Gastrocnemius medialis (tissue), 4 donors: Measurements from ENCODE around the gene CXCR2. TPM values are rescaled to one million over a fixed set of nuclear protein-coding genes. Genes with fewer than 3 reads are reported as not detected.
A peak's percentile ranks its signal among the peaks of the same experiment; 100 is the strongest.

ENCODE experiments used
- ATAC-seq, 2 donors: fragments of 150-250 bp; one replicate each; pipeline ENCODE4 v1.9.1; 2016
- DNase-seq, 2 donors: peaks; one replicate each; pipeline ENCODE4 v3.0.0-alpha.2; 2019
- H3K27ac ChIP-seq, 4 donors: fragments of 200-600 bp; sonication (generic); 1 replicate in 1 of 4; 2 replicates in 3 of 4; pipeline ENCODE4 v1.5.1; 2016 to 2018; ENCODE audit warnings: mild to moderate bottlenecking in 2 of 4, moderate library complexity in 1 of 4
- H3K27me3 ChIP-seq, 3 donors: fragments of 200-600 bp; sonication (generic) in 2 of 3; 1 replicate in 1 of 3; 2 replicates in 2 of 3; pipeline versions ENCODE4 v1.5.1 to v1.6.0; 2016 to 2019; ENCODE audit warnings: mild to moderate bottlenecking in 1 of 3, moderate library complexity in 1 of 3
- H3K36me3 ChIP-seq, 2 donors: fragments of 200-600 bp; sonication (generic) in 1 of 2; one replicate each; pipeline ENCODE4 v1.5.1; 2017 to 2018
- H3K4me1 ChIP-seq, 2 donors: fragments of 200-600 bp; sonication (generic) in 1 of 2; one replicate each; pipeline ENCODE4 v1.5.1; 2016 to 2017; ENCODE audit warnings: mild to moderate bottlenecking in 2 of 2
- H3K4me3 ChIP-seq, 4 donors: fragments of 200-600 bp; sonication (generic) in 3 of 4; 1 replicate in 1 of 4; 2 replicates in 3 of 4; pipeline ENCODE4 v1.5.1; 2016 to 2019; ENCODE audit warnings: mild to moderate bottlenecking in 2 of 4
- H3K9me3 ChIP-seq, 3 donors: fragments of 200-600 bp; sonication (generic) in 2 of 3; 1 replicate in 1 of 3; 2 replicates in 2 of 3; pipeline ENCODE4 v1.5.1; 2016 to 2019
- POLR2A ChIP-seq, 2 donors: fragments of 450-650 bp; IDR thresholded peaks; one replicate each; pipeline ENCODE4 v1.6.1; 2017; ENCODE audit warnings: antibody characterized with exemption in 2 of 2, mild to moderate bottlenecking in 2 of 2, moderate library complexity in 2 of 2
- in situ Hi-C, 4 donors: fragments of 200-750 bp; cut with MboI; loops; one replicate each; pipeline versions ENCODE4 v1.15.0 to v1.8.0; 2017; ENCODE audit warnings: low sequenced_read_pairs in 4 of 4
- intact Hi-C: fragments of 100-400 bp; cut with DNase I; formaldehyde crosslinking; loops from one replicate; pipeline ENCODE4 v1.15.1; 2023; ENCODE audit warnings: low total_unique reads
- total RNA-seq, 4 donors: library from RNA; depleted of rRNA; stranded (reverse); fragments of >200 nt; gene quantifications; one replicate each; pipeline versions ENCODE4 v1.1.0 to v1.2.3, GENCODE V29; 2016
- TF ChIP-seq, protein P1 (sequence below), 5 experiments: fragments of 450-650 bp in 3 of 5; fragments of 200-600 bp in 2 of 5; sonication (generic) in 2 of 5; IDR thresholded peaks in 4 of 5; conservative IDR thresholded peaks in 1 of 5; 1 replicate in 4 of 5; 2 replicates in 1 of 5; pipeline ENCODE4 v1.5.1; 2016 to 2019; ENCODE audit warnings: antibody characterized with exemption in 5 of 5, mild to moderate bottlenecking in 3 of 5, moderate library complexity in 3 of 5

Gene CXCR2
- total RNA-seq, 4 donors from 2014 or later = 0.07 to 0.61 (median 0.26) TPM; not detected in 1

GRCh38 chr2:218179782-218180181, 54.0 kb downstream of the CXCR2 start:
- DNase-seq (no peak), ATAC-seq (no peak)
- intact Hi-C loops (no loop called here), in situ Hi-C loops (loop anchor here in 3 of 4 donors (10.0 to 25.0 kb wide), 3 partner anchors 75 to 183 kb away; partner anchors contain the start of genes CATIP (in 1 of the 3) and GPBAR1 (in 1 of the 3))
- Histone ChIP-seq H3K9me3 (no peaks in the 10 kb centered on the region), H3K27me3 (no peaks in the 10 kb centered on the region), H3K4me1 (no peaks in the 10 kb centered on the region), H3K4me3 (no peak overlapping the region), H3K27ac (no peak overlapping the region), H3K36me3 (no peaks in the 10 kb centered on the region)
- TF ChIP-seq POLR2A (IDR thresholded peaks at IDR 0.05) = no peak
- TF ChIP-seq, protein P1, sequence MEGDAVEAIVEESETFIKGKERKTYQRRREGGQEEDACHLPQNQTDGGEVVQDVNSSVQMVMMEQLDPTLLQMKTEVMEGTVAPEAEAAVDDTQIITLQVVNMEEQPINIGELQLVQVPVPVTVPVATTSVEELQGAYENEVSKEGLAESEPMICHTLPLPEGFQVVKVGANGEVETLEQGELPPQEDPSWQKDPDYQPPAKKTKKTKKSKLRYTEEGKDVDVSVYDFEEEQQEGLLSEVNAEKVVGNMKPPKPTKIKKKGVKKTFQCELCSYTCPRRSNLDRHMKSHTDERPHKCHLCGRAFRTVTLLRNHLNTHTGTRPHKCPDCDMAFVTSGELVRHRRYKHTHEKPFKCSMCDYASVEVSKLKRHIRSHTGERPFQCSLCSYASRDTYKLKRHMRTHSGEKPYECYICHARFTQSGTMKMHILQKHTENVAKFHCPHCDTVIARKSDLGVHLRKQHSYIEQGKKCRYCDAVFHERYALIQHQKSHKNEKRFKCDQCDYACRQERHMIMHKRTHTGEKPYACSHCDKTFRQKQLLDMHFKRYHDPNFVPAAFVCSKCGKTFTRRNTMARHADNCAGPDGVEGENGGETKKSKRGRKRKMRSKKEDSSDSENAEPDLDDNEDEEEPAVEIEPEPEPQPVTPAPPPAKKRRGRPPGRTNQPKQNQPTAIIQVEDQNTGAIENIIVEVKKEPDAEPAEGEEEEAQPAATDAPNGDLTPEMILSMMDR (IDR thresholded peaks at IDR 0.05 in 4 of 5, conservative IDR thresholded peaks at IDR 0.05 in 1 of 5) = no peak

DNA sequence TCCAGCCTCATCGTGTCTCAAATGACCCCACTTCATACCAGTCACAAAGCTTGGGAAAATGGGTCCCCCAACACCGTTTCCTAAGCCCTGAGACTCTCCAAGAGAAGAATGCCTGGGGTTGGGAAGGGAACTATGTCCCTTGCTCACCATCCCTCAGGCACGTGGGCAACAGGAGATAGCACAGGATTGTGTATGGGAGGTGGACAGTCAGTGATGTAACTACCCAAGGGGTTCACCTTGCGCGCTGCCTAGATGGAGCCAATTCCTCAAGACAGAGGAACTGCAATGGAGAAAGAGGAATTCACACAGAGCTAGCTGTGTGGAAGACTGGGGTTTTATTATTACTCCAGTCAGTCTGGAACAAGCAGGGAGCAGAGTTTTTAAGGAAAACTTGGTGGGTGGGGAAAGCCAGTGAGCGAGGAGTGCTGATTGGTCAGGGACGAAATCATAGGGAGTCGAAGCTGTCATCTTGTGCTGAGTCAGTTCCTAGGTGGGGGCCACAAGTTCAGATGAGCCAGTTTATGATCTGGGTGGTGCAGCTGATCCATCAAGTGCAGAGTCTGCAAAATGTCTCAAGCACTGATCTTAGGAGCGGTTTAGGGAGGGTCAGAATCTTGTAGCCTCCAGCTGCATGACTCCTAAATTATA, 54.8 kb downstream of the CXCR2 start:
- no peak for DNase-seq
- Histone ChIP-seq H3K4me1 (no peaks in the 10 kb centered on the region), H3K36me3 (no peaks in the 10 kb centered on the region), H3K27me3 (no peaks in the 10 kb centered on the region), H3K4me3 (no peak overlapping the region), H3K9me3 (no peaks in the 10 kb centered on the region), H3K27ac (no peak overlapping the region)
- intact Hi-C loops = no loop called here
- ATAC-seq = no peak
- TF ChIP-seq, protein P1 (IDR thresholded peaks at IDR 0.05 in 4 of 5, conservative IDR thresholded peaks at IDR 0.05 in 1 of 5) = no peak
- TF ChIP-seq POLR2A (IDR thresholded peaks at IDR 0.05) = no peak
- in situ Hi-C loops = loop anchor here in 3 of 4 donors (10.0 to 25.0 kb wide), 3 partner anchors 74 to 182 kb away; partner anchors contain the start of genes CATIP (in 1 of the 3) and GPBAR1 (in 1 of the 3)

GRCh38 chr2:218184331-218184730, 58.5 kb downstream of the CXCR2 start:
- ATAC-seq (no peak), DNase-seq (no peak)
- H3K4me1 ChIP-seq = peaks cover 11 to 14% of the 10 kb centered on the region in 2 donors
- no peaks in the 10 kb centered on the region for H3K27me3 ChIP-seq
- no peaks in the 10 kb centered on the region for H3K36me3 ChIP-seq
- TF ChIP-seq, protein P1 (IDR thresholded peaks at IDR 0.05 in 4 of 5, conservative IDR thresholded peaks at IDR 0.05 in 1 of 5) = no peak
- no peak for TF ChIP-seq POLR2A (IDR thresholded peaks at IDR 0.05)
- H3K9me3 ChIP-seq = no peaks in the 10 kb centered on the region
- intact Hi-C loops (no loop called here), in situ Hi-C loops (loop anchor here in 3 of 4 donors (10.0 to 25.0 kb wide), 3 partner anchors 70 to 178 kb away; partner anchors contain the start of genes CATIP (in 1 of the 3) and GPBAR1 (in 1 of the 3))
- no peak overlapping the region for H3K27ac ChIP-seq
- no peak overlapping the region for H3K4me3 ChIP-seq

DNA sequence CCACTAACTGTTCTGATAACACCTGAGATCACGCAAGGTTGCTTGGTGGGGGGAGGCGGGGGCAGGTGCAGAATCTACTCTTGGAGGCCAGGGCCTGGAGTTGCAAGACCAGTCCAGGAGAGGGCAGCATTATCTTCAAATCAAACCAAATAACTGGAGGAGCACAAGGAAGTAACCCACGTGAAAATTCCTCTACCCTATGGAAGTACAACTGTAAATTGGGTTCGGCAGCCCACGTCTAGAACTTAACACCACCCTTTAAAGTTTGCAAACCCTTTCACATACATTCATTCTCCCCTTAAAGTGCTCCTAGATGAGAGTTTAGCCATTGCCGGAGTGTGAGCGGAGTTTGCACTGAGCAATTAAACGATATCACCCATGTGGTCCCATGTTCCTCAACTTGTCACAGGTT, 60.5 kb downstream of the CXCR2 start:
- in situ Hi-C loops = loop anchor here in 3 of 4 donors (10.0 to 25.0 kb wide), 3 partner anchors 68 to 176 kb away; partner anchors contain the start of genes CATIP (in 1 of the 3) and GPBAR1 (in 1 of the 3)

More for the DNA sequence above, 60.5 kb downstream of the CXCR2 start:
- intact Hi-C loops = loop anchor here (2.0 to 5.0 kb wide), 3 partner anchors 30 to 86 kb away; partner anchors contain the start of genes AAMP, ARPC2 and PNKD
- H3K27ac ChIP-seq = peak overlapping the region in 3 of 4 donors; percentile 8 to 58 (median 10)
- no peak for TF ChIP-seq POLR2A (IDR thresholded peaks at IDR 0.05)
- TF ChIP-seq, protein P1 (IDR thresholded peaks at IDR 0.05 in 4 of 5, conservative IDR thresholded peaks at IDR 0.05 in 1 of 5) = peak; percentile 67 to 87 (median 83)
- H3K27me3 ChIP-seq = no peaks in the 10 kb centered on the region
- no peak overlapping the region for H3K4me3 ChIP-seq
- ATAC-seq (peak; percentile 94 to 98), DNase-seq (peak; percentile 22 to 69)
- H3K36me3 ChIP-seq = no peaks in the 10 kb centered on the region
- H3K9me3 ChIP-seq = no peaks in the 10 kb centered on the region
- H3K4me1 ChIP-seq = peaks cover 11 to 14% of the 10 kb centered on the region in 2 donors

Other genes starting within 250 kb of the CXCR2 start
- 100 to 1,000 TPM; 407 to 670 (median 484) TPM for gene TNS1, start 123.0 kb upstream of the CXCR2 start, total RNA-seq
- under 1 TPM in 1 of 4 donors, not detected in 3; 0.25 TPM for gene RUFY4, start 56.8 kb upstream of the CXCR2 start, total RNA-seq
- gene CXCR1, start 40.9 kb downstream of the CXCR2 start, total RNA-seq = under 1 TPM in 3 of 4 donors, not detected in 1; 0.41 to 0.55 (median 0.53) TPM
- gene ARPC2, start 91.2 kb downstream of the CXCR2 start, total RNA-seq = 100 to 1,000 TPM; 181 to 231 (median 193) TPM
- under 1 TPM in 1 of 4 donors, not detected in 3; 0.93 TPM for gene GPBAR1, start 135.0 kb downstream of the CXCR2 start, total RNA-seq
- 100 to 1,000 TPM in 1 of 4 donors, 10 to 100 TPM in 3; 87.1 to 134 (median 96.0) TPM for gene AAMP, start 144.1 kb downstream of the CXCR2 start, total RNA-seq
- gene PNKD, start 144.5 kb downstream of the CXCR2 start, total RNA-seq = 10 to 100 TPM; 20.1 to 35.8 (median 31.9) TPM
- gene TMBIM1, start 166.5 kb downstream of the CXCR2 start, total RNA-seq = 100 to 1,000 TPM; 142 to 296 (median 215) TPM
- gene CATIP, start 230.8 kb downstream of the CXCR2 start, total RNA-seq = not detected